ENCODE data around the gene PDE4D. TPM values are rescaled to one million over a fixed set of nuclear protein-coding genes. Genes with fewer than 3 reads are reported as not detected.
A peak's percentile ranks its signal among the peaks of the same experiment; 100 is the strongest.

Gene PDE4D
- total and polyA plus RNA-seq, 2 of the 4 experiments (the other 2 are of a cell fraction): 1.4 to 7.9 TPM

- H3K27me3 ChIP-seq (ENCODE audit: control insufficient read depth, insufficient read depth, low read length): no peaks in the 10 kb centered on the region
- no peak overlapping the region for H2BK20ac ChIP-seq (ENCODE audit: low read depth, low read length)
- H3K14ac ChIP-seq (replicated peaks; ENCODE audit: low read depth, low read length): no peak overlapping the region
- CTCF ChIA-PET: no interaction called here
- H3K9ac ChIP-seq (ENCODE audit: low read depth, low read length): no peak overlapping the region
- DNase-seq (no peak), ATAC-seq (ENCODE audit: low read depth) (no peak; the same call in 1 of the 2 replicates)
- no peaks in the 10 kb centered on the region for H3K79me1 ChIP-seq (ENCODE audit: low read depth in 1 of 2, low read length in 2 of 2)
- no CpG with 5 or more reads among the region's 2 CpGs for WGBS, 2 experiments (ENCODE audit: extremely low coverage in 2 of 2, insufficient read length in 1 of 2)
- no peaks in the 10 kb centered on the region for H4K20me1 ChIP-seq (ENCODE audit: insufficient read depth, low read length)
- H4K91ac ChIP-seq (ENCODE audit: insufficient read depth, low read depth, low read length): no peak overlapping the region
- H4K8ac ChIP-seq (ENCODE audit: low read depth in 2 of 2, low read length in 2 of 2): no peak overlapping the region
- H3K56ac ChIP-seq (ENCODE audit: extremely low read depth, insufficient read depth, low read length): no peak overlapping the region
- H3K9me1 ChIP-seq (ENCODE audit: insufficient read depth, low read length): no peaks in the 10 kb centered on the region
- POLR2A ChIA-PET (ENCODE audit: unreplicated experiment): no interaction called here
- in situ Hi-C loops (cut with MboI; ENCODE audit: low sequenced_read_pairs) (no loop called here), intact Hi-C loops (cut with micrococcal nuclease) (no loop called here), dilution Hi-C loops (cut with HindIII; ENCODE audit: low sequenced_read_pairs, unreplicated experiment) (no loop called here)
- H3K9me3 ChIP-seq (ENCODE audit: control insufficient read depth, insufficient read depth, low read length): no peaks in the 10 kb centered on the region
- H3K36me3 ChIP-seq (ENCODE audit: control insufficient read depth, insufficient read depth, low read length): no peaks in the 10 kb centered on the region
- H3K23ac ChIP-seq (ENCODE audit: low read depth, low read length): no peak overlapping the region
- H3K4ac ChIP-seq (ENCODE audit: low read depth, low read length): no peak overlapping the region
- no peak overlapping the region for H2AK5ac ChIP-seq (ENCODE audit: low read depth, low read length)
- TF ChIP-seq RCOR1 (IDR thresholded peaks at IDR 0.05; ENCODE audit: insufficient replicate concordance, low read length) (no peak), CEBPB (IDR thresholded peaks at IDR 0.05; ENCODE audit: low read depth, low read length) (peak; percentile 43; the same call in 1 of the 2 replicates), BHLHE40 (IDR thresholded peaks at IDR 0.05; ENCODE audit: low read depth, low read length) (no peak)
- H2AFZ ChIP-seq (replicated peaks; ENCODE audit: low read length, poor library complexity): peak overlapping the region; percentile 43
- H3K18ac ChIP-seq (ENCODE audit: low read depth, low read length): peak overlapping the region; percentile 69; the same call in 1 of the 2 replicates
- BruUV-seq (replicated peaks): no TSS peak
- no peak overlapping the region for H3K4me3 ChIP-seq (ENCODE audit: insufficient read depth, low read depth, low read length)
- 0 out of 3 replicates have a peak overlapping the region, but pooled peaks have one; percentile 38 for H2BK15ac ChIP-seq (ENCODE audit: low read depth, low read length)
- H3K4me2 ChIP-seq (ENCODE audit: low read depth, low read length): no peak overlapping the region
- no peak overlapping the region for H2BK5ac ChIP-seq (ENCODE audit: low read depth, low read length, poor library complexity, severe bottlenecking)
- H3K4me1 ChIP-seq (ENCODE audit: control insufficient read depth, insufficient read depth, low read length): peaks cover 5% of the 10 kb centered on the region
- H4K5ac ChIP-seq (ENCODE audit: low read depth, low read length): no peak overlapping the region; the same call in 1 of the 2 replicates
- H2AK9ac ChIP-seq (replicated peaks; ENCODE audit: low read depth, low read length, poor library complexity): no peak overlapping the region
- H2BK120ac ChIP-seq (ENCODE audit: low read depth, low read length): no peak overlapping the region
- H3K27ac ChIP-seq (ENCODE audit: insufficient read depth, low read length): no peak overlapping the region
These were observed 785.8 kb downstream of the PDE4D start for GRCh38 chr5:59107692-59108091.

All from IMR-90 (cell line).